Endothelial cell of umbilical vein (primary cell): ENCODE data around the gene KBTBD4. TPM values are rescaled to one million over a fixed set of nuclear protein-coding genes. Genes with fewer than 3 reads are reported as not detected.

Experiments
- BruUV-seq: library from RNA; stranded (reverse); fragments of 400-500 nt; replicated peaks from 2 replicates; lab custom pipeline; 2021; lab: Mats Ljungman, UMichigan
- CTCF ChIA-PET: fragments of 300-600, 350-600 bp; sonication (Branson Sonifier 250); formaldehyde crosslinking; loops from one replicate; lab custom pipeline; 2021; ENCODE audit warnings: antibody characterized with exemption, inconsistent platforms; lab: Charles Lee
- POLR2A ChIA-PET: fragments of 300-600, 350-600 bp; sonication (Branson Sonifier 250); formaldehyde crosslinking; loops from one replicate; lab custom pipeline; 2021; ENCODE audit warnings: antibody characterized with exemption, inconsistent platforms; lab: Charles Lee
- DNase-seq: peaks from one replicate; pipeline ENCODE4 v3.0.0-alpha.2; 2011; ENCODE audit warnings: low read depth, low spot score
- FAIRE-seq: peaks from 2 replicates; lab custom pipeline; 2011; peaks lifted over from hg19 to GRCh38; lab: Jason Lieb, UNC
- H2AFZ ChIP-seq: 2 replicates; pipeline ENCODE4 v1.6.0; 2012; ENCODE audit warnings: low read depth, low read length, control low read depth, inconsistent platforms
- H3K27ac ChIP-seq: 2 replicates; pipeline ENCODE4 v1.5.1; 2011; ENCODE audit warnings: low read depth, mild to moderate bottlenecking, control low read depth, low read length, moderate library complexity; ENCODE audit not compliant: insufficient read depth
- H3K27me3 ChIP-seq, 2 experiments: 2 replicates each; pipeline versions ENCODE4 v1.6.0 to v1.6.1; 2011; ENCODE audit warnings: low read length in 2 of 2, mixed read lengths in 1 of 2; ENCODE audit not compliant: control insufficient read depth in 2 of 2, insufficient read depth in 2 of 2
- H3K36me3 ChIP-seq, 2 experiments: 2 replicates in 1 of 2; 3 replicates in 1 of 2; pipeline ENCODE4 v1.5.1; 2011; ENCODE audit warnings: low read length in 2 of 2, mild to moderate bottlenecking in 1 of 2, moderate library complexity in 1 of 2; ENCODE audit not compliant: control insufficient read depth in 2 of 2, insufficient read depth in 2 of 2; ENCODE audit errors: extremely low read depth in 1 of 2
- H3K4me1 ChIP-seq: 3 replicates; pipeline ENCODE4 v1.5.1; 2011; ENCODE audit warnings: mild to moderate bottlenecking, low read length; ENCODE audit not compliant: control insufficient read depth, insufficient read depth; ENCODE audit errors: extremely low read depth
- H3K4me2 ChIP-seq: 2 replicates; pipeline ENCODE4 v1.6.1; 2011; ENCODE audit warnings: low read length, control low read depth, mixed read lengths; ENCODE audit not compliant: insufficient read depth
- H3K4me3 ChIP-seq, 3 experiments: fragments of 200-600 bp in 1 of 3; sonication (generic), shearing (Covaris generic) in 1 of 3; replicated peaks in 1 of 3; 2 replicates each; pipeline ENCODE4 v1.5.1; 2011 to 2016; ENCODE audit warnings: control low read depth in 3 of 3, low read length in 3 of 3, mild to moderate bottlenecking in 2 of 3, inconsistent platforms in 1 of 3, low read depth in 1 of 3, moderate library complexity in 1 of 3; ENCODE audit not compliant: insufficient read depth in 1 of 3
- H3K79me2 ChIP-seq: 2 replicates; pipeline ENCODE4 v1.6.0; 2012; ENCODE audit warnings: low read length, inconsistent platforms; ENCODE audit not compliant: control insufficient read depth, insufficient read depth
- H3K9ac ChIP-seq: replicated peaks from 2 replicates; pipeline ENCODE3; 2011; ENCODE audit warnings: low read length, control low read depth; ENCODE audit not compliant: insufficient read depth; ENCODE audit errors: extremely low read depth
- H3K9me1 ChIP-seq: replicated peaks from 3 replicates; pipeline ENCODE4 v1.6.0; 2011; ENCODE audit warnings: mild to moderate bottlenecking, low read length; ENCODE audit not compliant: control insufficient read depth, insufficient read depth; ENCODE audit errors: extremely low read depth
- H3K9me3 ChIP-seq: replicated peaks from 2 replicates; pipeline ENCODE4 v1.5.1; 2012; ENCODE audit warnings: low read length, inconsistent platforms; ENCODE audit not compliant: control insufficient read depth, insufficient read depth
- H4K20me1 ChIP-seq: replicated peaks from 2 replicates; pipeline ENCODE3; 2011; ENCODE audit warnings: mild to moderate bottlenecking, low read length; ENCODE audit not compliant: control insufficient read depth, insufficient read depth; ENCODE audit errors: extremely low read depth
- CTCF ChIP-seq, 2 donors: IDR thresholded peaks; 1 replicate in 1 of 2; 2 replicates in 1 of 2; pipeline ENCODE4 v1.5.1; 2011; ENCODE audit warnings: low read length in 2 of 2, mild to moderate bottlenecking in 2 of 2, moderate library complexity in 2 of 2, control low read depth in 1 of 2, inconsistent platforms in 1 of 2, low read depth in 1 of 2; ENCODE audit not compliant: insufficient read depth in 1 of 2; ENCODE audit errors: extremely low read depth in 1 of 2
- EZH2 ChIP-seq: IDR thresholded peaks from 2 replicates; pipeline ENCODE4 v1.6.1; 2012; ENCODE audit warnings: borderline replicate concordance, low read depth, mild to moderate bottlenecking, moderate library complexity, low read length, inconsistent platforms; ENCODE audit not compliant: severe bottlenecking
- FOS ChIP-seq: IDR thresholded peaks from 2 replicates; pipeline ENCODE4 v1.6.1; 2011; ENCODE audit warnings: mild to moderate bottlenecking, low read length, moderate library complexity, borderline replicate concordance; ENCODE audit not compliant: insufficient read depth
- GATA2 ChIP-seq: IDR thresholded peaks from 2 replicates; pipeline ENCODE4 v1.7.0; 2011; ENCODE audit warnings: low read depth, mild to moderate bottlenecking, moderate library complexity, mixed read lengths, low read length; ENCODE audit not compliant: insufficient read length, insufficient read depth
- JUN ChIP-seq: IDR thresholded peaks from 2 replicates; pipeline ENCODE4 v1.6.1; 2011; ENCODE audit warnings: borderline replicate concordance, low read depth; ENCODE audit not compliant: insufficient read length, insufficient read depth
- MAX ChIP-seq: IDR thresholded peaks from 2 replicates; pipeline ENCODE4 v1.6.1; 2011; ENCODE audit not compliant: insufficient read depth, insufficient read length
- MYC ChIP-seq: IDR thresholded peaks from one replicate; pipeline ENCODE4 v1.6.1; 2011; ENCODE audit warnings: mild to moderate bottlenecking, low read depth, low read length
- POLR2A ChIP-seq: IDR thresholded peaks from 2 replicates; pipeline ENCODE4 v1.6.1; 2012; ENCODE audit warnings: low read depth, mild to moderate bottlenecking, control low read depth, low read length
- POLR2AphosphoS5 ChIP-seq: IDR thresholded peaks from 2 replicates; pipeline ENCODE4 v1.6.1; 2012; ENCODE audit warnings: low read depth, mild to moderate bottlenecking, control low read depth, low read length, moderate library complexity; ENCODE audit not compliant: insufficient read depth
- dilution Hi-C: fragments of 300-500 bp; cut with MboI; formaldehyde crosslinking; loops from one replicate; pipeline ENCODE4 v1.15.0; 2019; ENCODE audit warnings: low sequenced_read_pairs; ENCODE audit not compliant: extremely low pct_ligation_motif_present
- intact Hi-C: fragments of 100-400 bp; cut with micrococcal nuclease; formaldehyde crosslinking; loops from one replicate; pipeline ENCODE4 v1.10.0; 2022
- polyA plus RNA-seq, 4 experiments: library from polyadenylated mRNA; depleted of rRNA in 3 of 4; stranded (reverse) in 3 of 4; unstranded in 1 of 4; fragments of >200 nt; gene quantifications; 2 replicates each; pipeline versions ENCODE4 v1.2.1 to v1.2.3, GENCODE V29; 2011 to 2012; ENCODE audit warnings: missing spikeins in 1 of 4
- total RNA-seq: library from RNA; stranded (reverse); gene quantifications from 2 replicates; pipeline ENCODE4 v1.2.3, GENCODE V29; 2021

KBTBD4 gene
- total and polyA plus RNA-seq, 2 donors (not counting 3 experiments of a cell fraction or from before 2014, with no cell fraction given) = 16.3 to 23.2 TPM

GRCh38 chr11:47587723-47588326, 9.1 kb upstream of the KBTBD4 start:
- H3K27me3 ChIP-seq = peaks cover 3 to 7% of the 10 kb centered on the region in 2 experiments
- H3K79me2 ChIP-seq = no peaks in the 10 kb centered on the region
- H3K4me3 ChIP-seq = no peak overlapping the region
- H3K4me1 ChIP-seq = peaks cover 6% of the 10 kb centered on the region
- TF ChIP-seq MAX (no peak), JUN (no peak), POLR2AphosphoS5 (no peak), FOS (no peak), POLR2A (no peak), CTCF (IDR thresholded peaks at IDR 0.05; ENCODE audit: extremely low read depth in 1 of 2, insufficient read depth in 1 of 2, low read depth in 1 of 2, low read length in 2 of 2) (no peak), EZH2 (no peak), GATA2 (no peak), MYC (no peak)
- no peak overlapping the region for H3K27ac ChIP-seq
- H3K9me1 ChIP-seq = no peaks in the 10 kb centered on the region
- ChIA-PET CTCF (no interaction called here), POLR2A (no interaction called here)
- H4K20me1 ChIP-seq = no peaks in the 10 kb centered on the region
- no peak for FAIRE-seq
- no peak for DNase-seq
- dilution Hi-C loops (no loop called here), intact Hi-C loops (no loop called here)
- no peak overlapping the region for H2AFZ ChIP-seq
- no TSS peak for BruUV-seq
- H3K9me3 ChIP-seq = no peaks in the 10 kb centered on the region
- H3K4me2 ChIP-seq = no peak overlapping the region
- H3K9ac ChIP-seq = no peak overlapping the region
- H3K36me3 ChIP-seq = peaks cover 0 to 7% of the 10 kb centered on the region in 2 experiments
